Mesothelial cell of epicardium (in vitro differentiated cells): ENCODE data around the gene SKIDA1. TPM values are rescaled to one million over a fixed set of nuclear protein-coding genes. Genes with fewer than 3 reads are reported as not detected.
A peak's percentile ranks its signal among the peaks of the same experiment; 100 is the strongest.

Experiments
- DNase-seq, 2 experiments: peaks; one replicate each; pipeline ENCODE4 v3.0.0; 2021; ENCODE audit warnings: low spot score in 2 of 2; ENCODE audit not compliant: unreplicated experiment in 2 of 2
- H3K27ac Mint-ChIP-seq: 2 replicates; pipeline ENCODE4 v1.8.0; 2021; ENCODE audit warnings: mixed read lengths
- H3K27me3 Mint-ChIP-seq: 2 replicates; pipeline ENCODE4 v1.8.0; 2021; ENCODE audit warnings: low read depth, mixed read lengths
- H3K36me3 Mint-ChIP-seq: 2 replicates; pipeline ENCODE4 v1.8.0; 2021; ENCODE audit warnings: mixed read lengths
- H3K4me1 Mint-ChIP-seq: 2 replicates; pipeline ENCODE4 v1.8.0; 2021; ENCODE audit warnings: mixed read lengths
- H3K4me3 Mint-ChIP-seq: 2 replicates; pipeline ENCODE4 v1.8.0; 2021; ENCODE audit warnings: mild to moderate bottlenecking, moderate library complexity, mixed read lengths
- H3K9me3 Mint-ChIP-seq: 2 replicates; pipeline ENCODE4 v1.8.0; 2021; ENCODE audit warnings: mixed read lengths
- CTCF ChIP-seq: fragments of 200-600 bp; sonication (generic); IDR thresholded peaks from one replicate; pipeline ENCODE4 v1.5.0; 2021; ENCODE audit warnings: antibody characterized with exemption; ENCODE audit not compliant: unreplicated experiment
- total RNA-seq: library from RNA; stranded (reverse); gene quantifications from 3 replicates; pipeline ENCODE4 v1.2.1, GENCODE V29; 2021

The SKIDA1 gene
- total RNA-seq, 1 donor from 2014 or later: 9.7 TPM

GRCh38 chr10:21511946-21512572 is 13.4 kb downstream of the SKIDA1 start:
- no peak for TF ChIP-seq CTCF
- peak overlapping the region; percentile 83 for H3K4me3 Mint-ChIP-seq
- H3K9me3 Mint-ChIP-seq: no peaks in the 10 kb centered on the region
- no peaks in the 10 kb centered on the region for H3K36me3 Mint-ChIP-seq
- no peak for DNase-seq
- no peaks in the 10 kb centered on the region for H3K27me3 Mint-ChIP-seq
- peaks cover 76% of the 10 kb centered on the region for H3K4me1 Mint-ChIP-seq
- peak overlapping the region; percentile 88 for H3K27ac Mint-ChIP-seq

GRCh38 chr10:21511095-21511570 is 14.3 kb downstream of the SKIDA1 start:
- no peak for DNase-seq
- H3K4me3 Mint-ChIP-seq: peak overlapping the region; percentile 46
- H3K36me3 Mint-ChIP-seq: no peaks in the 10 kb centered on the region
- H3K4me1 Mint-ChIP-seq: peaks cover 83% of the 10 kb centered on the region
- peak overlapping the region; percentile 88 for H3K27ac Mint-ChIP-seq
- no peaks in the 10 kb centered on the region for H3K27me3 Mint-ChIP-seq
- H3K9me3 Mint-ChIP-seq: no peaks in the 10 kb centered on the region
- no peak for TF ChIP-seq CTCF

GRCh38 chr10:21510241-21511094 is 15.0 kb downstream of the SKIDA1 start:
- Mint-ChIP-seq H3K4me1 (peaks cover 83% of the 10 kb centered on the region), H3K4me3 (peak overlapping the region; percentile 62), H3K9me3 (no peaks in the 10 kb centered on the region), H3K27ac (peak overlapping the region; percentile 92), H3K27me3 (no peaks in the 10 kb centered on the region), H3K36me3 (no peaks in the 10 kb centered on the region)
- no peak for TF ChIP-seq CTCF
- no peak for DNase-seq

- DNase-seq: no peak
- no peak for TF ChIP-seq CTCF
- peak overlapping the region; percentile 52 for H3K4me3 Mint-ChIP-seq
- no peaks in the 10 kb centered on the region for H3K27me3 Mint-ChIP-seq
- no peaks in the 10 kb centered on the region for H3K9me3 Mint-ChIP-seq
- peak overlapping the region; percentile 90 for H3K27ac Mint-ChIP-seq
- H3K36me3 Mint-ChIP-seq: no peaks in the 10 kb centered on the region
- H3K4me1 Mint-ChIP-seq: peaks cover 74% of the 10 kb centered on the region
These were observed 15.9 kb downstream of the SKIDA1 start for GRCh38 chr10:21509341-21510240.

GRCh38 chr10:21508706-21509331 is 16.7 kb downstream of the SKIDA1 start:
- Mint-ChIP-seq H3K4me1 (peaks cover 70% of the 10 kb centered on the region), H3K27ac (peak overlapping the region; percentile 94)
- no peak for DNase-seq

More at GRCh38 chr10:21508706-21509331, 16.7 kb downstream of the SKIDA1 start:
- TF ChIP-seq CTCF: no peak
- Mint-ChIP-seq H3K36me3 (no peaks in the 10 kb centered on the region), H3K27me3 (no peaks in the 10 kb centered on the region), H3K4me3 (peak overlapping the region; percentile 52), H3K9me3 (no peaks in the 10 kb centered on the region)
